Hepatocyte (in vitro differentiated cells): ENCODE data around the gene EEF1A2. TPM values are rescaled to one million over a fixed set of nuclear protein-coding genes. Genes with fewer than 3 reads are reported as not detected.

Experiments used
- DNase-seq: peaks from one replicate; pipeline ENCODE4 v3.0.0-alpha.2; 2016; ENCODE audit warnings: low spot score
- H2AFZ ChIP-seq: fragments of 200-600 bp; sonication (generic); 2 replicates; pipeline ENCODE4 v1.6.0; 2016; ENCODE audit warnings: antibody characterized with exemption, mild to moderate bottlenecking
- H3K27ac ChIP-seq: fragments of 200-600 bp; sonication (generic); 2 replicates; pipeline ENCODE4 v1.5.1; 2016; ENCODE audit warnings: mild to moderate bottlenecking
- H3K27me3 ChIP-seq: fragments of 200-600 bp; sonication (generic); 2 replicates; pipeline ENCODE4 v1.6.1; 2016
- H3K36me3 ChIP-seq: fragments of 200-600 bp; sonication (generic); replicated peaks from 2 replicates; pipeline ENCODE4 v1.5.1; 2016; ENCODE audit warnings: low read depth; ENCODE audit not compliant: insufficient read depth
- H3K4me1 ChIP-seq: fragments of 200-600 bp; sonication (generic); 2 replicates; pipeline ENCODE4 v1.5.1; 2016; ENCODE audit warnings: mild to moderate bottlenecking, moderate library complexity; ENCODE audit not compliant: insufficient read depth
- H3K4me2 ChIP-seq: fragments of 200-600 bp; sonication (generic); 2 replicates; pipeline ENCODE4 v1.6.0; 2016
- H3K4me3 ChIP-seq: fragments of 200-600 bp; sonication (generic); 2 replicates; pipeline ENCODE4 v1.5.1; 2016; ENCODE audit warnings: mild to moderate bottlenecking
- H3K79me2 ChIP-seq: fragments of 200-600 bp; sonication (generic); 2 replicates; pipeline ENCODE4 v1.6.0; 2017; ENCODE audit warnings: mild to moderate bottlenecking
- H3K9me2 ChIP-seq: fragments of 200-600 bp; sonication (generic); replicated peaks from 2 replicates; pipeline ENCODE4 v1.6.0; 2017; ENCODE audit warnings: mild to moderate bottlenecking; ENCODE audit not compliant: insufficient read depth
- H3K9me3 ChIP-seq: fragments of 200-600 bp; sonication (generic); 2 replicates; pipeline ENCODE4 v1.5.1; 2016; ENCODE audit warnings: low read depth, mild to moderate bottlenecking
- H4K20me1 ChIP-seq: fragments of 200-600 bp; sonication (generic); 2 replicates; pipeline ENCODE4 v1.6.0; 2016; ENCODE audit warnings: mild to moderate bottlenecking; ENCODE audit not compliant: insufficient read depth, poor library complexity, severe bottlenecking
- CTCF ChIP-seq: fragments of 200-600 bp; sonication (generic); IDR thresholded peaks from 2 replicates; pipeline ENCODE4 v1.5.1; 2016; ENCODE audit warnings: antibody characterized with exemption, mild to moderate bottlenecking; ENCODE audit not compliant: poor library complexity
- EZH2 ChIP-seq: fragments of 200-600 bp; sonication (generic); IDR thresholded peaks from 2 replicates; pipeline ENCODE4 v1.6.1; 2016; ENCODE audit warnings: antibody characterized with exemption, mild to moderate bottlenecking, borderline replicate concordance
- EZH2phosphoT487 ChIP-seq: fragments of 200-600 bp; sonication (generic); IDR thresholded peaks from one replicate; pipeline ENCODE4 v1.6.1; 2018; ENCODE audit warnings: antibody characterized with exemption, mild to moderate bottlenecking, low read depth, moderate library complexity; ENCODE audit not compliant: unreplicated experiment, severe bottlenecking
- WGBS: methylation state at CpG from one replicate; pipeline ENCODE4 v1.1.6; 2016; ENCODE audit warnings: low lambda C conversion rate; ENCODE audit errors: missing lambda C conversion rate; 5-methylcytosine and 5-hydroxymethylcytosine counted together
- polyA plus RNA-seq: library from polyadenylated mRNA; unstranded; fragments of >200 nt; fragmentation: Nextera tagmentation; extraction: Ambion mirVana; gene quantifications from 2 replicates; pipeline ENCODE4 v1.2.1, GENCODE V29; 2016
- total RNA-seq: library from RNA; depleted of rRNA; stranded (reverse); fragments of >200 nt; gene quantifications from 2 replicates; pipeline ENCODE4 v1.2.3, GENCODE V29; 2014

EEF1A2 gene
- total and polyA plus RNA-seq, 2 experiments from 2014 or later = 12.0 to 23.5 TPM

GRCh38 chr20:63493563-63494020 is 5.3 kb downstream of the EEF1A2 start:
- H3K9me3 ChIP-seq = no peaks in the 10 kb centered on the region
- no peak for TF ChIP-seq EZH2
- TF ChIP-seq EZH2phosphoT487 = no peak
- TF ChIP-seq CTCF = no peak
- H3K4me1 ChIP-seq = peaks cover 7% of the 10 kb centered on the region
- H3K79me2 ChIP-seq = no peaks in the 10 kb centered on the region
- 78% methylated on average over 13 of the region's 13 CpGs for WGBS
- no peaks in the 10 kb centered on the region for H3K9me2 ChIP-seq
- no peak for DNase-seq
- H3K4me2 ChIP-seq = no peak overlapping the region
- no peak overlapping the region for H3K27ac ChIP-seq
- H2AFZ ChIP-seq = no peak overlapping the region
- H3K36me3 ChIP-seq = no peaks in the 10 kb centered on the region
- H4K20me1 ChIP-seq = no peaks in the 10 kb centered on the region
- H3K27me3 ChIP-seq = peaks cover 21% of the 10 kb centered on the region
- H3K4me3 ChIP-seq = no peak overlapping the region

- Histone ChIP-seq H3K4me1 (peaks cover 1% of the 10 kb centered on the region), H3K36me3 (no peaks in the 10 kb centered on the region), H4K20me1 (no peaks in the 10 kb centered on the region), H3K4me3 (no peak overlapping the region), H3K79me2 (no peaks in the 10 kb centered on the region), H3K27me3 (peaks cover 21% of the 10 kb centered on the region), H3K27ac (no peak overlapping the region), H2AFZ (no peak overlapping the region), H3K9me2 (no peaks in the 10 kb centered on the region), H3K9me3 (no peaks in the 10 kb centered on the region), H3K4me2 (no peak overlapping the region)
- TF ChIP-seq EZH2 (no peak), EZH2phosphoT487 (no peak), CTCF (no peak)
- WGBS = over 99% methylated on average over 13 of the region's 14 CpGs
- DNase-seq = no peak
Observed at GRCh38 chr20:63492982-63493381, 5.9 kb downstream of the EEF1A2 start.

- H3K4me1 ChIP-seq = no peaks in the 10 kb centered on the region
- H3K79me2 ChIP-seq = no peaks in the 10 kb centered on the region
- H4K20me1 ChIP-seq = no peaks in the 10 kb centered on the region
- TF ChIP-seq CTCF = no peak
- no peak for TF ChIP-seq EZH2
- no peak for TF ChIP-seq EZH2phosphoT487
- no peak overlapping the region for H3K4me2 ChIP-seq
- DNase-seq = no peak
- no peak overlapping the region for H2AFZ ChIP-seq
- 94% methylated on average over 2 of the region's 2 CpGs for WGBS
- no peak overlapping the region for H3K27ac ChIP-seq
- H3K27me3 ChIP-seq = peaks cover 21% of the 10 kb centered on the region
- no peak overlapping the region for H3K4me3 ChIP-seq
- no peaks in the 10 kb centered on the region for H3K9me3 ChIP-seq
- H3K9me2 ChIP-seq = no peaks in the 10 kb centered on the region
- no peaks in the 10 kb centered on the region for H3K36me3 ChIP-seq
Observed at GRCh38 chr20:63492518-63492917, 6.4 kb downstream of the EEF1A2 start.
